ENCODE data around the gene RIOK1.

- no peak for TF ChIP-seq CTCF (IDR thresholded peaks at IDR 0.05; ENCODE audit: low read depth, low read length, poor library complexity, severe bottlenecking)
- TF ChIP-seq EZH2phosphoT487 (IDR thresholded peaks at IDR 0.05; ENCODE audit: borderline replicate concordance, low read length): no peak
Observed at GRCh38 chr6:7413151-7413823, 23.7 kb downstream of the RIOK1 start.

Measured in DOHH2 (cell line).